NCI-H1105 treated with DMSO at 0.1 percent for 48 hours (cell line): Measurements from ENCODE around the gene LONP1.
A peak's percentile ranks its signal among the peaks of the same experiment; 100 is the strongest.

Source experiments
- DNase-seq: peaks from one replicate; lab custom pipeline; 2025; lab: John Stamatoyannopoulos, UW

Gene LONP1

DNA sequence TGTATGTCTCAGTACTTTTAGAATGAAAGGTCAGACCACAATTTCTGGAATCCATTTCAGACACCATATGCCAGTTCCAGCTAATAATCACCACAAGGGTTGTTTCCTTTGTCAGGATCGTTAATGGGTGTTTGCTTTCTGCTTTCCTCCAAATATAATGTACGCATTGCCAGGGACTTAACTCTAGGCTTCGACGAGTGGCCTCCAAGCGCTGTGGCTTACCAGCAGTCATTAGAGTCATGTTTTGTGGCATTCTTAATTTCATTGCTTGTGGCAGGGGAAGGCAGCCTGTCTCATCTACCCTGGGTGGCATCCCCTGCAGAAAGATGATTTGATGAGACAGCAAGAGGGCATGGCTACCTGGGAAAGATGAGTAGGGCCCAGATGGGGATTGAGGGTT lies 74.5 kb downstream of the LONP1 start:
- peak; percentile 48 for DNase-seq

GRCh38 chr19:5644037-5644436 lies 75.9 kb downstream of the LONP1 start:
- no peak for DNase-seq

- no peak for DNase-seq
Observed at GRCh38 chr19:5643060-5643459, 76.9 kb downstream of the LONP1 start.

- DNase-seq: no peak
Observed at GRCh38 chr19:5642204-5642603, 77.7 kb downstream of the LONP1 start.
